GM21737 (cell line): ENCODE data around the gene C17orf113.

Source experiments
- ATAC-seq: cut with Tn5 transposase; IDR thresholded peaks from one replicate; pipeline ENCODE4 v1.9.1; 2021; ENCODE audit warnings: mild to moderate bottlenecking, moderate library complexity; ENCODE audit not compliant: unreplicated experiment

Gene C17orf113

DNA sequence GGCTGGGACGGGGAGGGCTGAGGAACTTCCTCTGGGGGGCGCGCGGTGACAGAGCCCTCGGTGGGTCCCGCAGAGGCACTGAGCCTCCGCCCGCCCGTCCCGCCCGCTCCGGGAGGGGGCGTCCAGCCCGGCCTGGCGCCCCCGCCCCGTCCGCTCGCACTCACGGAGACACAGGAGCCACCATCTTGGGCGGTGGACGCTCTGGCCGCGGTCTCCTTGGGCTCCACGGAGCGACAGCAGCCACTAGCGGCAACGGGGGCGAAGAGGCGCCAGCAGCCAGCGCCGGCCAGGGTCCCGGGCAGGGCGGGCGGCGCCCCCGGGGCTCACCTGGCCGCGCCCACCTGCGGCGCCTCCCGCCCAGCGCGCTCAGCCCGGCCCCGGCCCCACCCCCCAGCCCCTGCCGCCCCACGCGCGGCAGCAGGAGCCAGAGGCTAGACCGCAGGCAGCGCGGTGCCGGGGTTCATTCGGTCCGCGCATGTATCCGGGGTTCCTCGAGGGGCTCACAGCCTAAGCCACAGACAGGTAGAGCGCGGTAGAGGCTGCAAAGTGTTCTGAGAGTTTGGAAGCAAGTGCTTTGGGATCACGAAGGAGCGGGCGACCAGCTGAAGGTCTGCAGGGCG lies at the start of gene C17orf113:
TSS of gene C17orf113 (minus strand) at position 209 of the 620 bp plus-strand sequence. CDS start 7,225 bp downstream, outside the sequence.
- ATAC-seq: no peak

DNA sequence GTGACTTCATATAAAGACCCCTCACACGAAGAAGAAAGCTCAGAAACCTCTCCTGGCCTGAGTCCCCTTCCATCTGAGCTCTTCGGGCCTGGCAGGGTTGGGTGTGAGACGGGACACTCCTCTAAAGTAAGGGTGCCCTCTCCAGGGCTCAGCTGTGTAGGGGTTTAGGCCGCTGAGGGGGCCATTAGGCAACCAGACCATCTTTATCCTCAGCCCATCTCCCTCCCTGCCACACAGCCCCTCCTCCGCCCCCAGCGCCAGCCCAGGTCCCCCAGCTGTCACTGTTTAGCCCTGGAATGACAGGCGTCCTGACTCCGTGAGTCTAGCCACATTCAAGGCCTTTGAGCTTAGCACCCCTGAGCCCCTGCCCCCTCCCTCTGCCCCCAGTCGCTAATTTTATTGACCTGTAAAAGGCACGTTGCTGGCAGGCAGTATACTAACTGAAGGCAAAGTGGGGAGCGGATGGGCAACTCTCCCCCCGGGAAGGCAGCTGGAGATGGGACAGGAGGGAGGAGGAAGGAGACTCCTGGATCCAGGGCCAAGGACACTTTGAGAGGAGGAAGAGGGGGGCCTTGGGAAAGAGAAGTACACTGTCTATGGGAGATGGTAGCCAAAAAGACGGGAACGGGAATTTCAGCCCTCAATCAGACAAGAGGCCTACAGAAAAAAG lies 48.5 kb upstream of the C17orf113 start:
- ATAC-seq: no peak

DNA sequence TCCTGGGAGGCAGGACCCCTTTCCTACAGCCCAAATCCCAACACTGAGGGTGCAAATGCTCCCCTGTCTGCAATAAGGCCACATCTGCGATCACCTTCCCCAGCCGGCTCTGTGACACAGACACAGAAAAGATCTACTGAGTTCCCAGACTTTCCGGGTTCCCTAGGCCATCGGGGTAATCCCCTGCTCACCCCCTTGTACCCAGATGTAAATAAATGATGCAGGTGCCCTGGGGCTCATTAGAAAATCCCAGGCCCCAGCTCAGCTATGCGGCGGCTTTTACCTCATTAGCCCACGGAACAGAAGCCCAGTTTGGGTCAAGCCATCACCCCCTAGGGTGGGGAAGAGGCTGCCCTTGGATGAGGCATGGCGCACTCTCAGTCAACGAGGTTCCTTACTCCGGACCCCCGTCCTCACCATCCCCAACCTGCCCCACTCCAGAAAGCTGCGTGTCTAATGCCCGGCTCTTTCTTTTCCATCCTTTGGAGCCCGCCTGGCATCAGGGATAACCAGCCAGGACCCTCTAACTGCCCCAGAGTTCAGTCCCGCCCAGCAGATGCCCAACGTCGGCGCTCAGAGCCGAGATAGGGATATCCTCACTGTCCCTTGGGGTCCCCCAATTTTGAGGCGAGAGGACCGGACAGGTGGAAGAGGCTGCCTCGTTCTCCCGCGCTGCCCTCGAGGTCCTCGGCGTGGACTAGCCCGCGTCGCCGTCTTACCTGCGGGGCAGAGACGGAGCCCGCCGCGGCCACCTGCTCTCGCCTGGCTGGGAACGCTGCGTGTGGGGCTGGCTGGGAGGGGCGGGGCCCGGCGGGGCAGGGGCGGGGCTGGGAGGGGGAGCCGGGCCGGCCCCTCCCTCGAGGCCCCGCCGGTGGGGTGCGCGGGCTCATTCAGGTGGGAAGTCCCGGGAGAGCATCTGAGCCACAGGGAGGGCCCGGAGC lies 47.6 kb upstream of the C17orf113 start, which contains the start of gene ZNF385C:
TSS of gene ZNF385C (minus strand) at position 783 of the 941 bp plus-strand sequence. CDS start 35,417 bp downstream, outside the sequence.
- no peak for ATAC-seq

DNA sequence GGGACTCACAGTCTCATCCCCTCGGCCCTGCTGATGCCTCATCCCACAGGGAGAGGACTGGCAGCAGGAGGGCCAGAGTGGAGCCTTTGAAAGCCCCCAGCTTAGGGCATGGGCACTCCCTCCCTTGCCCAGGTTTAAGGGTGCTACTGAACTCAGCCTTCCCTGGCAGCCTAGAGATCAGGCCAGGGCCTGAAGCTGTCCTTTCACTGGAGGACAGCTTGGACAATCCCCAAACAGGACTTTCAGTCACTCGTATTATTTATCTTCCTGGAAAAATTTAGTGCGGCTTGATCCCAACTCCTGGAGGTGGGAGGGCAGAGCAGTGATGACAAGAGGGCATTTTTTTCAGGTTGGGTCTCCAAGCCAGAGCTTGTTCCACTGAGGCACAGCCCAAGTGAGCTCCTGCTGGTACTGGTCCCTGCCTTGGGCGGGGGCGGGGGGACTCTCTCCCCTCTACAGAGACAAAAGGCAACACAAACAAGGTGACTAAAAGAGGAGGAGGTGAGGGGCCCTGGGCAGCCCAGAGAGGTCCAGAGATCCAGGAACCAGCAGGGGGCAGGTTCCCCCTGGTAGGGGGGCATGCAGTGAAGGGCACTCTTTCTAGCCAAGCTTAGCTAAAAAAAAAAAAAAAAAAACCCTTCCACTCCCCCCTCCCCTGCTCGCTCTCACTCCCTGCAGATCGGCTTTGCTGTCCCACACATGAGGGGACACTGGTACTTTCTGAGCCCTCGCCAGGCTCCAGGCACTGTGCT lies 46.1 kb upstream of the C17orf113 start:
- no peak for ATAC-seq

DNA sequence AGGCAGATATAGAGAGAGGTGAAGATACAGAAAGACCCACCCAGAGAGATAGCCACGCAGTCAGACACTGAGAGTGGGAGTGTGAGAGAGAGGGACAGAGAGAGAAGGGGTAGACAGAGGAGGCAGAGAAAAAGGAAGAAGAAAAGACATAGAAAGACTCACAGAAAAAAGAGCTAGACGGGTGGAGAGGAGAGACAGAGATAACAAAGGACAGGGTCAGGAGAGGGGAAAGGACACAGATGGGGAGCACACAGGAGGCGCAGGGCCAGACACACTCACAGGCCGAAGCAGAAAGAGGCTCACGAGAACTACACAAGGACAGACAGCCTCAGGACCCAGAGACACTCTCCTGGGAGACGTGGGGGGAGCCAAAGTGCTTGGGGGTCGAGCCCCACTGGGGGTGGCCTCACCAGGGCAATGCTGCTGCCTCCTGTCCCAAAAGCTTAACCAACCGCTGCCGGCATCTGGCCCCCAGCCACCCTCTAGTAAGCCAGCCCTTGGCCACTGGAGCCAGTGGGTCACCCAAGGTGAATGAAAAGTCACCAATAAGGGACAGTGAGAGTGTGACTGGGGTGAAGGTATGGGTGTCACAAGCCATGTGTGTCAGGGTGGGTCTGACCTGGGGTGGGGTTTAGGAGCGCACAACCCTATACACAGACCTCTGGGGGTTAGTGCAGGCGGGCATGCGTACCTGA lies 44.1 kb upstream of the C17orf113 start:
- no peak for ATAC-seq

DNA sequence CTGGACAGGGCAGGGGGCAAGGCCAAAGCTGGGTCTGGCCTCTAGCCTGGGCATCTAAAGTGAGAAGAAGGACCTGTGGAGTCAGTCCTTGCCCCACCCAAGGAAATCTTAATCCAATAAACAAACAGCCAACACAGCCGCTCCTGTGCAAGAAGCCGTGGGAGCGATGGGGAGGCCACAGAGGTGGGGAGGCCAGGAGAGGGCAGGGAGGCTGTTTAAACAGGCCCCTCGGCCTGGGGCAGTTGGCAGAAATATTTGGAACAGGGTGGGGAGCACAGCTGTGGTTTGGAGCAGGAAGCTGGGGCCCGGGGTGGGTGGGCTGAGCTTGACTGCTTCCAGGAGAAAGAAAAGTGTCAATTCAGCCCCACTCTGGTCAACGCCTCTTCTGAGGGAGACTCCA lies 42.5 kb upstream of the C17orf113 start:
- no peak for ATAC-seq

DNA sequence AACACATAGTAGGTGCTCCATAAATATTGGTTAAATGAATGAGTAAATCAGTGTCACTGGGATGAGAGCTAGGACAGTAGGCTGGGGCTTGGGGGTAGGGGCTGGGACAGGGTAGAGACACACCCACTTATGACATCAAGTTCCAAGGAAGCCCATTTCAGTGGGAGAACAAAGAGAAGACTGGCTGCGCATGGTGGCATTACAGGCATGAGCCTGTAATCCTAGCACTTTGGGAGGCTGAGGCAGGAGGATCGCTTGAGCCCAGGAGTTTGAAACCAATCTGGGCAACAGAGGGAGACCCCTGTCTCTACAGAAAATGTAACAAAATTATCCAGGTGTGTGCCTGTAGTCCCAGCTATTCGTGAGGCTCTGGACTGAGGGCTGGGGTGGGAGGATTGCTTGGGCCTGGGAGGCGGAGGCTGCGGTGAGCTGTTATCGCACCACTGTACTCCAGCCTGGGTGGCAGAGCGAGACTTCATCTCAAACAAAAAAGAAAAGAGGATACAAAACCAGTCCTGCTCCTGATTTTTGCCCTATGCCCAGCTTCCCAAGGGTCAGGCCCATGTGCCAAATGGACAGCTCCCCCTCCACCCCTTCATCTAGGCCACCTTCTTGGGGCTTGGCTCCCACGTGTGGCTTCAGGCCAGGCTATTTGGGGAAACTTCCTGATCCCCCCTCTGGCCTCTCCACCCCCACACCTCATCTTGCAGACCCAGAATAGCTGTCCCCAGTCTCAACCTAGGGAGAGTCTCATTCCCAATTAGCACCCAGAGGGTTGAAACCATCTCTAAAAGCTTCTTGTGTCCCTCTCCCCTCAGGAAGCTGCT lies 40.8 kb upstream of the C17orf113 start:
- no peak for ATAC-seq

DNA sequence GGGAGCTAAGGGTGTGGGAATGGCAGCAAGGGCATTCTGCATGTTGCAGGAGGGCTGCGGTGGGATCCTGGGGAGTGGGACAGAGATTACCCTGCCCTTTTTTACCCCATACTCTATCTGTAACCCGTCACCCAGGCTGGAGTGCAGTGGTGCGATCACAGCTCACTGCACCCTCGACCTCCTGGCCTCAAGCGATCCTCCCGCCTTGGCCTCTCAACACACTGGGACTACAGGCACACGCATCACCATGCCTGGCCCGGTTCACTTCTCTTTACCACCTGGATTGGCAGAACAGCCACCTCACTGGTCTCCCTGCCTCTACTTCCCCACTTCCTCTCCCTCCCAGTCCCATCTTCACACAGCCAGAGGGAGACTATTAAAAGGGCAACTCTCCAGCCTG lies 38.3 kb upstream of the C17orf113 start:
- no peak for ATAC-seq

DNA sequence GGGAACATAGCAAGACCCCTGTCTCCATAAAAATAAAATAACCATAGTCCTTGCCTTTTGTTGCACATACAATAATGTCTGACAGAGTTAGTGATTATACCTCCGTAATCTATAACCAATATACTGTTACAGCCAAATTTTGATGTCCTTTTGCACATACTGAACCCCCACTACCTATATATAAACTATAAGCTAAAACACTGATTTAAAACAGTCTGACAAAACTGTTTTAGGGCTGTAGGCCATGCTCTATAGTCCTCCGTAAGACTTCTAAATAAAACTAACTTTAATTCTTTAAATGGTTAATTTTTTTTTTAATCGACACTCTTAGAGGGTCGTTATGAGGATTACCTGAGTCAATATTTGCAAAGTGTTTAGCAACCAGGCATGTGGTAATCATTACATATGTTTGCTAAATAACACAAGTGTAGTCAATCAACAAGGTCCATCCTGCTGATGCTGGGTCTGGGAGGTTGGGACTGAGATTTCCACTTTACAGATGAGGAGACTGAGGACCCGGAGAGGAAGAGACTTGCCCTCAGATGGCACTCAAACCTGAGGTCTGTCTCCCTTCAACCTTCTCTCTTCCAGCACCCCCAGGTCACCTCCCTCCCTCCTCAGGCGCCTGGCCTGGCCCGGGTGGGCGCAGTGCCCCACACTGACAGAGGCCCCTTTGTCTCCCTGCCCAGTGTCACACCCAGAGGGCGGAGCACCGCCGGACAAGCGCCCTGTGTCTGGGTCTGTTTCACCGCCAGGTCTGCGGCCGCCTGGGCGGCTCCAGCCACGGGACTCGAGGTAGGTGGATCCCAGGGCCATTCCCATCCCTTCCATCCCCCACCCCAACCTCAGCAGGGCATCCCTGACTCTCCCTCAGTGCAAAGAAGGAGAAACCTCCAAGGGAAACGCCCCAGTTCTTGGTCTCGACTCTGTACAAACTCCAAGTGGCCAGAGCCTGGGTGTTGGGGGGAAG lies 37.6 kb upstream of the C17orf113 start:
- ATAC-seq: no peak

DNA sequence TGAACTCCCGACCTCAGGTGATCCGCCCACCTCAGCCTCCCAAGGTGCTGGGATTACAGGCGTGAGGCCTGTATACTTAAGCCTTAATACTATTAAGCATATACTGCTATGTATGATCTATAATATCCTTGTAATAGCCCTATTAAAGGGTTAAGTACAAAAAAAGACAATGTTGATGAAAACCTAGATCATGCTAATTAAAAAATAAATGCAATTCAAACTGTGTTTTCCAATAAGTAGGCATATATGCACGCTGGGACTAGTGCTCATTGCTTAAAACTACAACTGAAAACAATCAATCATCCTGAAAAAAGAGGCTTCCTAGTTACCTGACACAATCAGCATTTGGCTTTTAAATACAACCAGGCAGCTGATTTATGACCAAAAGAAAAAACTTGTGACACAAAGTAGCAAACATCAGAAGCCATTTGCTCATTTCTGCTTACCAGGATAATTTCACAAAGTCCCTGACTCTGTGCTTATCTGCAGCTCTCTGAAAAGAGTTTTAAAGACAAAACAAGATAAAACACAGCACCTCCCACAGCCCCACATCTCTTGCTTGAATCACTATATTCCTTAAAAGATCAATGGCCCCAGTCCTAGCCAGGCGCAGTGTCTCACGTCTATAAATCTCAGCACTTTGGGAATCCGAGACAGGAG lies 36.8 kb upstream of the C17orf113 start:
- no peak for ATAC-seq

DNA sequence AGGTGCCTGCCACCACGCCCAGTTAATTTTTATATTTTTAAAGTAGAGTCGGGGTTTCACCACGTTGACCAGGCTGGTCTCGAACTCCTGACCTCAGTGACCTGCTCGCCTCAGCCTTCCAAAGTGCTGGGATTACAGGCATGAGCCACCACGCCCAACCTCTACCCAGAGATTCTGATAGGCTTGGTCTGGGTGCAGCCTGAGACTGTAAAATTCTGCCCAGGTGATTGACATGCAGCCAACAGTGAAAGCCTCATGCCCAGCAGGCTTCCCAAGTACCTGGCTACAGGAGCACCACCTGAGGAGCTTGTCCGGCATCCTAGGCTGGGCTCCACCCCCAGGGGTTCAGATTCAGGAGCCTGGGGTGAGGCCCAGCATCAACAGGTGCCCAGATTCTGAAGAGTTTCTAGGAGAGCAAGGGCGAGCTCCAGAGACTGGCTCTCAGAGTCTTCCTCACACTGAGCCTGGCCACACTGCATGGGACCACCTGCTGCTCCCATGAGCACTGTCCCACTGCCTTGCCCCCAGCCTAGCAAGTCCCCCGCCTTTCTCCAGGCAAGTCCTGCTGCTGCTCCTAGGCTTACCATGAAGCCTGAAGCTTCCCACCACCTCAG lies 31.2 kb upstream of the C17orf113 start:
- no peak for ATAC-seq

DNA sequence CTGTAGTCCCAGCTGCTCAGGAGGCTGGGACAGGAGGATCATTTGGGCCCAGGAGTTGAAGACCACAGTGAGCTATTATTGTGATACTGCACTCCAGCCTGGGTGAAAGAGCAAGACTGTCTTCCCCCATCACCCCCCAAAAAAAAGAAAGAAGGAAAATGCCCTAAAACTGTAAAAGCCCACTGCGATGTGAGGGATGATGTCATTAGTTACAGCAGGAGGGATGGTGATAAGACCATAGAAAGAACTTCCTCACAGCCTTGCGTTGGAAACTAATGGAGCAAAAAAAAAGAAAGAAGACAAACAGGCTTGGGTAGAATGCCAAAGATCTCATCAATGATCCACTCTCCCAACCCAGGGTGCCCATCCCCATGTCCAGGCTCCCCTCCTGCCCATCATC lies 29.1 kb upstream of the C17orf113 start:
- no peak for ATAC-seq

DNA sequence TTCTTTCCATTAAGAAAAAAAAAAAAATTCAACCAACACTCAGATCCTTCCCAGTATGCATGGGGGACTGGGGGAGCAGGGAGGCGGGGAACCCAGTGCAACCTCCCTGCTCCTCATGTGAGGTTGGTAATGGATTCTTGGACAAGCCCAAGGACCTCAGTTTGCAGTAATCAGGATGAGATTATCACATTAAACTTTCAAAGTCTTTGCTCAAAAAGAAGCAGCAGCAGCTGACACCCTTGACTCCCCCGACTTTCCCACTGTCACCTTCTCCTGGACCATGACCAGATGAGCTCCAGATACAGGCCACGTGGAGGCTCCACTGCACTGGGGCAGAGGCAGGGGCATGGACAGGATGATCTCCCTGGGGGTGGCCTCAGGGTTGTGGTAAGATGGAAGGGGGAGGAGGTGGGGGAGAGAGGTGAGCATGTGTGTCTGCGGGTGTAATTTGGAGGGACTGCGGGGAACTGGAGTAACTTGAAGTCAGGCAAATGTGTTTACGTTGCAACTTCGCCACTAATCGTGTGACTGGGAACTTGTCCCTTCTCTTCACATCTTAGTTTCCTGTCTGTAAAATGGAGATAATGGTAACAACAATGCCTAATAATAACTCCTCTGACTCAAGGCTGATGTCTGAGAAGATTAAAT lies 28.1 kb upstream of the C17orf113 start:
- no peak for ATAC-seq

DNA sequence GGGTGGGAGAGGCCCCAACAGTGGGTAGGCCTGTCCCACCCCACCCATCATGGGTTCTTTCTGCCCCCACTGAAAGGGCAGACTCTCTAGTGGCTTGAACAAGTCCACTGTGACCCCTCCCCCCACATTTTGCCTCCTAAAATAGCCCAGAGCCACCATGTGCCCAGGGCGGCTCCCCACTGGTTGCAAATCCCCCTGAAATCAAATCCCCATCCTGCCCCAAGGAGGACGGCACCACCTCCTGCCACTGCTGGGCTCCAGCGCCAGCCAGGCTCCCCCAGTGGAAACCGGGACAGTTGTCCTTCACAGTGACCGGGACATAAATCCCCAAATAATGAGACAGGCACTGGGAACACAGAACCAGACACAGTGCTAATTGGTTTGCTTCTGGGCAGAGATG lies 27.4 kb upstream of the C17orf113 start:
- ATAC-seq: no peak

DNA sequence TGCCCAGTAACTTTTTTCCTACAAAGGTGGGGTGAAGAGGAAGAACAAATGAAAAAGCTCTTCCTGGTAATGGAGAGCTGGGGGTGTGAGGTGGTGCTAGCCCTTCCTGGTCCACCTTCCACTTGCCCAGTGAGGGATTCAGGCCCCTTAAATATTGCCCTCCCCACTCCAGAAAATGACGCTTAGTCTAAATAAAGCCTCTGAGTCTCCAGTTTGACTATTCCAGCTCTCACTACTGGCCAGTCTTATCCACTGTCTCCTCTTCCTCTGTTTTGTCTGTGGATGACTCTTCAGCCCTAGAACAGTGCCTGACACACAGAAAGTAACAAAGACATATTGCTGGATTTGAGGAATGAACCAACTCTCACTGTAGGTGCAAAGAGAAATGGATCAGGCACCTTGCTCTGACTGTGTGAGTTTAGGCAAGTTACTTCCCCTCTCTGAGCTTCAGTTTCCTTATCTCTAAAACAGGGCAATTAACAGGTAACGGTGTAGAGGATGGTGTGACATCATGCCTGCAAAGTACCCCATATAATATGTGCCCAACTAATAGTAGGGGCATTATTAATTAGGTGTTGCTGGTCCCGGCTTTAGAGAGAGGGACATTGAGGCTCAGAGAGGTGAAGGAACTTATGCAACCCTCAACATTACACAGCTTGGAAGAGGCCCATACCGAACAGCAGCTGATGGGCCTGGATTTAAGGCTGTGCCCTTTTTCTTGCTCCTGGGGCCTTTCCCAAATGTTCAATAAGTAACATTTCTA lies 26.6 kb upstream of the C17orf113 start:
- no peak for ATAC-seq

DNA sequence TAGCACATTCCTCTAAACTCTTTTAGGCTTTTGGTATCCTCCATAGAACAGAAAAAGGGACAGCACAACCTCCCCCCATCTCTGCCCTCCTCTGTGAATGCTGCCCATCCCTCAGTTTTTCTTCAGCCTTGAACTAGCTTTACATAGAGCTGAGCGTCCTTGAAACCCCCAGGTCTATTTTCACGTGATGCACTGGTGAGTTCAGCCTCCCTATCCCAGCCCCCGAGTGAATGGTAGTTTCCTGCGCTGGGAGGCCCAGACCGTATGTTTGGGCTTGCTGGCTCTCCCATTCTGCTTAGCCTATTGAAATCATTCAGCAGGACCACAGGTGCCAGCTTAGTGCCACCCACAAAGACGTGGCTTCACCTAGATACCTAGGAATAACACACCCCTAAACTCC lies 25.4 kb upstream of the C17orf113 start:
- ATAC-seq: no peak
